HG03135 (cell line): Measurements from ENCODE around the gene MICU1.
"Not testable (repeated sequence)": the region's sequence is repeated elsewhere in the genome, so short reads cannot be mapped to it uniquely, and the experiment has no call there.

Source experiments
- ATAC-seq: cut with Tn5 transposase; IDR thresholded peaks from one replicate; pipeline ENCODE4 v1.9.1; 2021; ENCODE audit warnings: mild to moderate bottlenecking, moderate library complexity; ENCODE audit not compliant: unreplicated experiment

Gene MICU1

GRCh38 chr10:72459301-72459700 lies 166.6 kb downstream of the MICU1 start:
- no peak for ATAC-seq

- ATAC-seq: no peak
Measured at GRCh38 chr10:72455889-72456595, 169.8 kb downstream of the MICU1 start.

- no peak for ATAC-seq
Measured at GRCh38 chr10:72449941-72450441, 175.9 kb downstream of the MICU1 start.

- no peak for ATAC-seq
Measured at GRCh38 chr10:72445851-72446250, 180.0 kb downstream of the MICU1 start.

- ATAC-seq: not testable (repeated sequence)
Measured at GRCh38 chr10:72442969-72443368, 182.9 kb downstream of the MICU1 start.

- ATAC-seq: no peak
Measured at GRCh38 chr10:72435570-72435969, 190.3 kb downstream of the MICU1 start.

GRCh38 chr10:72430936-72431335 lies 194.9 kb downstream of the MICU1 start:
- ATAC-seq: not testable (repeated sequence)

GRCh38 chr10:72429931-72430330 lies 195.9 kb downstream of the MICU1 start:
- no peak for ATAC-seq

GRCh38 chr10:72426986-72427385 lies 198.9 kb downstream of the MICU1 start:
- ATAC-seq: no peak

- no peak for ATAC-seq
Measured at GRCh38 chr10:72425133-72425532, 200.7 kb downstream of the MICU1 start.

GRCh38 chr10:72424561-72424960 lies 201.3 kb downstream of the MICU1 start:
- ATAC-seq: no peak

- no peak for ATAC-seq
Measured at GRCh38 chr10:72423426-72423825, 202.5 kb downstream of the MICU1 start.

GRCh38 chr10:72421885-72422540 lies 203.9 kb downstream of the MICU1 start:
- ATAC-seq: no peak

GRCh38 chr10:72419241-72419640 lies 206.6 kb downstream of the MICU1 start:
- ATAC-seq: no peak

- ATAC-seq: no peak
Measured at GRCh38 chr10:72418679-72419078, 207.2 kb downstream of the MICU1 start.

GRCh38 chr10:72417971-72418370 lies 207.9 kb downstream of the MICU1 start:
- ATAC-seq: no peak

- no peak for ATAC-seq
Measured at GRCh38 chr10:72416661-72417060, 209.2 kb downstream of the MICU1 start.

- no peak for ATAC-seq
Measured at GRCh38 chr10:72414642-72415041, 211.2 kb downstream of the MICU1 start.

- ATAC-seq: no peak
Measured at GRCh38 chr10:72409167-72409566, 216.7 kb downstream of the MICU1 start.

GRCh38 chr10:72407927-72408600 lies 217.8 kb downstream of the MICU1 start:
- ATAC-seq: no peak

- no peak for ATAC-seq
Measured at GRCh38 chr10:72407471-72407870, 218.4 kb downstream of the MICU1 start.

- not testable (repeated sequence) for ATAC-seq
Measured at GRCh38 chr10:72395581-72395980, 230.3 kb downstream of the MICU1 start.
